Keratinocyte (primary cell): ENCODE data around the gene LPIN1. TPM values are rescaled to one million over a fixed set of nuclear protein-coding genes. Genes with fewer than 3 reads are reported as not detected.
A peak's percentile ranks its signal among the peaks of the same experiment; 100 is the strongest.

ENCODE experiments used
- DNase-seq: peaks from one replicate; pipeline ENCODE4 v3.0.0-alpha.2; 2011; ENCODE audit warnings: low read depth, missing footprints, low spot score
- FAIRE-seq: peaks from 2 replicates; lab custom pipeline; 2011; peaks lifted over from hg19 to GRCh38; lab: Jason Lieb, UNC
- H2AFZ ChIP-seq: 2 replicates; pipeline ENCODE4 v1.6.0; 2012; ENCODE audit warnings: low read length, control low read depth, inconsistent platforms; ENCODE audit not compliant: control insufficient read depth
- H3K27ac ChIP-seq: 2 replicates; pipeline ENCODE4 v1.5.1; 2011; ENCODE audit warnings: low read length; ENCODE audit not compliant: control insufficient read depth, insufficient read depth
- H3K27me3 ChIP-seq: 3 replicates; pipeline ENCODE4 v1.6.0; 2011; ENCODE audit warnings: low read length; ENCODE audit not compliant: control insufficient read depth, insufficient read depth; ENCODE audit errors: extremely low read depth
- H3K36me3 ChIP-seq, 2 experiments: 2 replicates in 1 of 2; 3 replicates in 1 of 2; pipeline ENCODE4 v1.5.1; 2011; ENCODE audit warnings: low read length in 2 of 2, mild to moderate bottlenecking in 1 of 2; ENCODE audit not compliant: control insufficient read depth in 2 of 2, insufficient read depth in 2 of 2; ENCODE audit errors: extremely low read depth in 1 of 2
- H3K4me1 ChIP-seq: 3 replicates; pipeline ENCODE4 v1.5.1; 2011; ENCODE audit warnings: low read length; ENCODE audit not compliant: control insufficient read depth, insufficient read depth; ENCODE audit errors: extremely low read depth
- H3K4me2 ChIP-seq: 3 replicates; pipeline ENCODE4 v1.6.0; 2011; ENCODE audit warnings: low read depth, low read length; ENCODE audit not compliant: control insufficient read depth, insufficient read depth; ENCODE audit errors: extremely low read depth
- H3K4me3 ChIP-seq, 3 experiments: fragments of 200-600 bp in 1 of 3; sonication (generic) in 1 of 3; 2 replicates in 2 of 3; 3 replicates in 1 of 3; pipeline ENCODE4 v1.5.1; 2011 to 2016; ENCODE audit warnings: low read length in 3 of 3, mild to moderate bottlenecking in 3 of 3, control low read depth in 2 of 3, inconsistent platforms in 1 of 3, low read depth in 1 of 3, mixed read lengths in 1 of 3, mixed run types in 1 of 3, moderate library complexity in 1 of 3; ENCODE audit not compliant: control insufficient read depth in 2 of 3, insufficient read depth in 2 of 3; ENCODE audit errors: extremely low read depth in 1 of 3
- H3K79me2 ChIP-seq: 2 replicates; pipeline ENCODE4 v1.6.0; 2012; ENCODE audit warnings: low read length; ENCODE audit not compliant: control insufficient read depth, insufficient read depth
- H3K9ac ChIP-seq: 3 replicates; pipeline ENCODE4 v1.6.0; 2011; ENCODE audit warnings: low read length; ENCODE audit not compliant: control insufficient read depth, insufficient read depth; ENCODE audit errors: extremely low read depth
- H3K9me1 ChIP-seq: 3 replicates; pipeline ENCODE4 v1.6.0; 2011; ENCODE audit warnings: low read length; ENCODE audit not compliant: control insufficient read depth, insufficient read depth; ENCODE audit errors: extremely low read depth
- H3K9me3 ChIP-seq: 2 replicates; pipeline ENCODE4 v1.5.1; 2012; ENCODE audit warnings: low read depth, low read length; ENCODE audit not compliant: control insufficient read depth
- H4K20me1 ChIP-seq: 3 replicates; pipeline ENCODE4 v1.6.0; 2011; ENCODE audit warnings: low read length; ENCODE audit not compliant: control insufficient read depth, insufficient read depth; ENCODE audit errors: extremely low read depth
- EZH2 ChIP-seq: IDR thresholded peaks from one replicate; pipeline ENCODE4 v1.6.1; 2012; ENCODE audit warnings: inconsistent platforms, mild to moderate bottlenecking, low read length, moderate library complexity
- dilution Hi-C: fragments of 300-500 bp; cut with MboI; formaldehyde crosslinking; loops from one replicate; pipeline ENCODE4 v1.7.0; 2020; ENCODE audit warnings: low sequenced_read_pairs; ENCODE audit not compliant: extremely low pct_ligation_motif_present
- polyA plus RNA-seq, 5 experiments: library from polyadenylated mRNA; depleted of rRNA in 3 of 5; stranded (reverse) in 3 of 5; stranded (forward) in 1 of 5; unstranded in 1 of 5; fragments of >200 nt; gene quantifications; 1 replicate in 1 of 5; 2 replicates in 3 of 5; 3 replicates in 1 of 5; pipeline versions ENCODE4 v1.2.1 to v1.2.3, GENCODE V29; 2011 to 2012; ENCODE audit warnings: missing spikeins in 2 of 5, low read depth in 1 of 5, low replicate concordance in 1 of 5
- TF ChIP-seq, protein P1 (sequence below), 3 experiments: IDR thresholded peaks in 1 of 3; conservative IDR thresholded peaks in 1 of 3; optimal IDR thresholded peaks in 1 of 3; 2 replicates in 2 of 3; 3 replicates in 1 of 3; pipeline versions ENCODE3 to v1.5.1; 2011; ENCODE audit warnings: low read length in 3 of 3, mild to moderate bottlenecking in 3 of 3, moderate library complexity in 2 of 3, control low read depth in 1 of 3, inconsistent platforms in 1 of 3; ENCODE audit not compliant: insufficient read depth in 2 of 3; ENCODE audit errors: extremely low read depth in 1 of 3

LPIN1 gene
- polyA plus RNA-seq, 1 donor (not counting 4 experiments of a cell fraction or from before 2014, with no cell fraction given), result 79.6 TPM

- no peak overlapping the region for H3K27ac ChIP-seq
- peaks cover 10% of the 10 kb centered on the region for H3K27me3 ChIP-seq
- no peaks in the 10 kb centered on the region for H3K36me3 ChIP-seq
- FAIRE-seq, result no peak
- H3K4me3 ChIP-seq, result no peak overlapping the region
- dilution Hi-C loops, result no loop called here
- H4K20me1 ChIP-seq, result no peaks in the 10 kb centered on the region
- peaks cover 14% of the 10 kb centered on the region for H3K4me1 ChIP-seq
- no peak for TF ChIP-seq EZH2
- TF ChIP-seq, protein P1, sequence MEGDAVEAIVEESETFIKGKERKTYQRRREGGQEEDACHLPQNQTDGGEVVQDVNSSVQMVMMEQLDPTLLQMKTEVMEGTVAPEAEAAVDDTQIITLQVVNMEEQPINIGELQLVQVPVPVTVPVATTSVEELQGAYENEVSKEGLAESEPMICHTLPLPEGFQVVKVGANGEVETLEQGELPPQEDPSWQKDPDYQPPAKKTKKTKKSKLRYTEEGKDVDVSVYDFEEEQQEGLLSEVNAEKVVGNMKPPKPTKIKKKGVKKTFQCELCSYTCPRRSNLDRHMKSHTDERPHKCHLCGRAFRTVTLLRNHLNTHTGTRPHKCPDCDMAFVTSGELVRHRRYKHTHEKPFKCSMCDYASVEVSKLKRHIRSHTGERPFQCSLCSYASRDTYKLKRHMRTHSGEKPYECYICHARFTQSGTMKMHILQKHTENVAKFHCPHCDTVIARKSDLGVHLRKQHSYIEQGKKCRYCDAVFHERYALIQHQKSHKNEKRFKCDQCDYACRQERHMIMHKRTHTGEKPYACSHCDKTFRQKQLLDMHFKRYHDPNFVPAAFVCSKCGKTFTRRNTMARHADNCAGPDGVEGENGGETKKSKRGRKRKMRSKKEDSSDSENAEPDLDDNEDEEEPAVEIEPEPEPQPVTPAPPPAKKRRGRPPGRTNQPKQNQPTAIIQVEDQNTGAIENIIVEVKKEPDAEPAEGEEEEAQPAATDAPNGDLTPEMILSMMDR (optimal IDR thresholded peaks at IDR 0.05 in 1 of 3, IDR thresholded peaks at IDR 0.05 in 1 of 3, conservative IDR thresholded peaks at IDR 0.05 in 1 of 3; ENCODE audit: extremely low read depth in 1 of 3, insufficient read depth in 2 of 3, low read length in 3 of 3), result peak; percentile 27 to 50 (median 49)
- no peak overlapping the region for H2AFZ ChIP-seq
- no peaks in the 10 kb centered on the region for H3K79me2 ChIP-seq
- H3K9me3 ChIP-seq, result no peaks in the 10 kb centered on the region
- no peak overlapping the region for H3K9ac ChIP-seq
- no peak for DNase-seq
- H3K4me2 ChIP-seq, result no peak overlapping the region
- no peaks in the 10 kb centered on the region for H3K9me1 ChIP-seq
Measured at GRCh38 chr2:11738589-11739436, 7.6 kb upstream of the LPIN1 start.

- H3K4me1 ChIP-seq, result peaks cover 29% of the 10 kb centered on the region
- no peaks in the 10 kb centered on the region for H4K20me1 ChIP-seq
- H3K36me3 ChIP-seq, result no peaks in the 10 kb centered on the region
- dilution Hi-C loops, result no loop called here
- H3K9me3 ChIP-seq, result no peaks in the 10 kb centered on the region
- no peaks in the 10 kb centered on the region for H3K9me1 ChIP-seq
- no peaks in the 10 kb centered on the region for H3K79me2 ChIP-seq
- peaks cover 7% of the 10 kb centered on the region for H3K27me3 ChIP-seq
- FAIRE-seq (no peak), DNase-seq (no peak)
- H2AFZ ChIP-seq, result no peak overlapping the region
- H3K27ac ChIP-seq, result no peak overlapping the region
- no peak overlapping the region for H3K4me2 ChIP-seq
- no peak overlapping the region for H3K4me3 ChIP-seq
- H3K9ac ChIP-seq, result no peak overlapping the region
- TF ChIP-seq, protein P1 (optimal IDR thresholded peaks at IDR 0.05 in 1 of 3, IDR thresholded peaks at IDR 0.05 in 1 of 3, conservative IDR thresholded peaks at IDR 0.05 in 1 of 3; ENCODE audit: extremely low read depth in 1 of 3, insufficient read depth in 2 of 3, low read length in 3 of 3), result no peak
- TF ChIP-seq EZH2, result no peak
Measured at GRCh38 chr2:11740723-11741122, 5.7 kb upstream of the LPIN1 start.
